Choroid plexus epithelial cell (primary cell): ENCODE data around the gene SLC44A5.
"Not testable (repeated sequence)": the region's sequence is repeated elsewhere in the genome, so short reads cannot be mapped to it uniquely, and the experiment has no call there.

Experiments
- DNase-seq: peaks from one replicate; pipeline ENCODE4 v3.0.0-alpha.2; 2010; ENCODE audit warnings: low read depth
- H3K4me3 ChIP-seq: 2 replicates; pipeline ENCODE4 v1.5.1; 2011; ENCODE audit warnings: low read depth, mild to moderate bottlenecking, control low read depth, low read length, moderate library complexity
- TF ChIP-seq, protein P1 (sequence below): conservative IDR thresholded peaks from 2 replicates; pipeline ENCODE4 v1.5.1; 2011; ENCODE audit warnings: low read depth, mild to moderate bottlenecking, control low read depth, inconsistent platforms, low read length, moderate library complexity

SLC44A5 gene

DNA sequence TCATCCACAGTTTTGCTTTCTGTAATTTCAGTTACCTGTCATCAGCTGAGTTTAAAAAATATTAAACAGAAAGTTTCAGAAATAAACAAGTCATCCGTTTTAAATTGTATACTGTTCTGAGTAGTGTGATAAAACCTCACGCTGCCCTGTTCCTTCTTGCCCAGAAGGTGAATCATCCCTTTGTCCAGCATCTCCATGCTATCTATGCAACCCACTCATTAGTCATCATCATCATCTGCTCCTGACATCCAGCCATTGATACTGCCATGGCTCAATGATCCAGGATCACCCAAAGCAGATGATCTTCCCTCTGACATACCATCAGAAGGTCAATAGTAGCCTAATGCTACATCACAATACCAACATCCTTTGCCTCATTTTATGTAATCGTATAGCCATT, 198.3 kb downstream of the SLC44A5 start:
- H3K4me3 ChIP-seq, result no peak overlapping the region
- DNase-seq, result no peak
- TF ChIP-seq, protein P1, sequence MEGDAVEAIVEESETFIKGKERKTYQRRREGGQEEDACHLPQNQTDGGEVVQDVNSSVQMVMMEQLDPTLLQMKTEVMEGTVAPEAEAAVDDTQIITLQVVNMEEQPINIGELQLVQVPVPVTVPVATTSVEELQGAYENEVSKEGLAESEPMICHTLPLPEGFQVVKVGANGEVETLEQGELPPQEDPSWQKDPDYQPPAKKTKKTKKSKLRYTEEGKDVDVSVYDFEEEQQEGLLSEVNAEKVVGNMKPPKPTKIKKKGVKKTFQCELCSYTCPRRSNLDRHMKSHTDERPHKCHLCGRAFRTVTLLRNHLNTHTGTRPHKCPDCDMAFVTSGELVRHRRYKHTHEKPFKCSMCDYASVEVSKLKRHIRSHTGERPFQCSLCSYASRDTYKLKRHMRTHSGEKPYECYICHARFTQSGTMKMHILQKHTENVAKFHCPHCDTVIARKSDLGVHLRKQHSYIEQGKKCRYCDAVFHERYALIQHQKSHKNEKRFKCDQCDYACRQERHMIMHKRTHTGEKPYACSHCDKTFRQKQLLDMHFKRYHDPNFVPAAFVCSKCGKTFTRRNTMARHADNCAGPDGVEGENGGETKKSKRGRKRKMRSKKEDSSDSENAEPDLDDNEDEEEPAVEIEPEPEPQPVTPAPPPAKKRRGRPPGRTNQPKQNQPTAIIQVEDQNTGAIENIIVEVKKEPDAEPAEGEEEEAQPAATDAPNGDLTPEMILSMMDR, result no peak

DNA sequence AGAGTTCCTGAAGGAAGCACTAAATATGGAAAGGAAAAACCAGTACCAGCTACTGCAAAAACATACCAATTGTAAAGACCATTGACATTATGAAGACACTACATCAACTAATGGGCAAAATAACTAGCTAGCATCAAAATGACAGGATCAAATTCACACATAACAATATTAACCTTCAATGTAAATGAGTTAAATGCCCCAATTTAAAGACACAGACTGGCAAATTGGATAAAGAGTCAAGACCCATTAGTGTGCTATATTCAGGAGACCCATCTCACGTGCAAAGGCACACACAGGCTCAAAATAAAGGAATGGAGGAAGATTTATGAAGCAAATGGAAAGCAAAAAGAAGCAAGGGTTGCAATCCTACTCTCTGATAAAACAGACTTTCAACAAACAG, 206.2 kb downstream of the SLC44A5 start:
- H3K4me3 ChIP-seq, DNase-seq: not testable (repeated sequence)

DNA sequence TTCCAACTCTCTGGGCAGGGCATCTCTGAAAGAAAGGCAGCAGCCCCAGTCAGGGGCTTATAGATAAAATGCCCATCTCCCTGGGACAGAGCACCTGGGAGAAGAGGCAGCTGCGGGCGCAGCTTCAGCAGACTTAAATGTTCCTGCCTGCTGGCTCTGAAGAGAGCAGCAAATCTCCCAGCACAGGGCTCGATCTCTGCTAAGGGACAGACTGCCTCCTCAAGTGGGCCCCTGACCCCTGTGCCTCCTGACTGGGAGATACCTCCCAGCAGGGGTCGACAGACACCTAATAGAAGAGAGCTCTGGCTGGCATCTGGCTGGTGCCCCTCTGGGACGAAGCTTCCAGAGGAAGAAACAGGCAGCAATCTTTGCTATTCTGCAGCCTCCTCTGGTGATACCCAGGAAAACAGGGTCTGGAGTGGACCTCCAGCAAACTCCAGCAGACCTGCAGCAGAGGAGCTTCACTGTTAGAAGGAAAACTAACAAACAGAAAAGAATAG, 207.7 kb downstream of the SLC44A5 start:
- H3K4me3 ChIP-seq, DNase-seq: not testable (repeated sequence)

DNA sequence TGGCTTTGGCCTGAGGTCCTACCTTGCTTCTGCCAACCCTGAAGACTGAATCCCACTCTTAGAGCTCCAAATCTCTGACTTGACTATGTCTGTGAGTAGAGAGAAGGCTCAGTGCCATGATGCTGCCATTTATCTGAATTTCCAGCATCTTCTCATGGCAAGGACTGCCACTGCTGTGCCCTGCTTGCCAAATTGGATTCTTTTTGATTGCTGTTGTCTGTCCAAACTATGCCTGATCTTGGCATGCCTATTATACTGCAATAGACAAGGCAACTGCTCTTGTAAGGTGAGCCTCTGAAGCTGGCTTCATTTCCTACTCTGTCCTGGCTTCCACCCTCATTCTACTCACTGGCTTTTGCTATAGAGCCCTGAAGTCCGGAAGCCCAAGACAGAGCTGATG, 210.2 kb downstream of the SLC44A5 start:
- TF ChIP-seq, protein P1, result no peak
- H3K4me3 ChIP-seq, result no peak overlapping the region
- DNase-seq, result no peak

DNA sequence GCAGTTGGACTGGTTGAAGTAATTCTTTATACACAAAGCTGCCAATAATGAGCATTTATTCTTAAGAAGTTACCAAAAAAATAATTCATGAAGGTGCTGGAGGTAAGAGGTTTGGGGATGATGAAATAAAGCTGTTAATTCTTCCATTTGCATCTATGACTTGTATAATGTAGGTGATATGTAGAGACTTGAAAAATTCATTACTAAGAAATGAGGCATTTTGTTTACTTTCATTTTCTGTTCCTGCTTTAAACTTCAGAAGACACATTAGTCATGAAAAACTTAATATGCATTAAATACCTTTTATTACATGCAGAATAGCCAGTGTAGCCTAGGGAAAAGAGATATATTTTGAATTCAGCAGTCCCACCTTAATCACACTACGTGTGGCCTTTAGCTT, 214.2 kb downstream of the SLC44A5 start:
- TF ChIP-seq, protein P1, result no peak
- no peak for DNase-seq

DNA sequence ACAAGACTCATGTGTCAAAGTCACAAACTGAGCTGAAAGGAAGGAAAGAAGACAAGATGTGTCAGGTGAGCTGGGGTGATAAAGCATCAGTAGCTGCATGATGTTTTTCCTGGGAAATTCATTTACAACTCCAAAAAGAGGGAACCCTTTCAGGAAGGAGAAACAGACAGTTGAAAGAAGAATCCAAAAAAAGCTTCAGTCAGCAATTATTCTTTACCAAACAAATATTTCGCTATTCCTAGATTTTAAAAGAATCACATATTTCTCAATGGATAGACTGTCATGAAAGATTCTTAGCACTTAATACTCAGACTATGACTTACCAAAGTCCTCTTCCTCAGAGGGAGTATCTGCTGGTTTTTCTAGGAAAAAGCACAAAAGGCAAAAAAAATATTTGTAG, 214.7 kb downstream of the SLC44A5 start:
- TF ChIP-seq, protein P1, result no peak
- H3K4me3 ChIP-seq, result no peak overlapping the region
- no peak for DNase-seq

More for the DNA sequence above, 214.2 kb downstream of the SLC44A5 start:
- no peak overlapping the region for H3K4me3 ChIP-seq

DNA sequence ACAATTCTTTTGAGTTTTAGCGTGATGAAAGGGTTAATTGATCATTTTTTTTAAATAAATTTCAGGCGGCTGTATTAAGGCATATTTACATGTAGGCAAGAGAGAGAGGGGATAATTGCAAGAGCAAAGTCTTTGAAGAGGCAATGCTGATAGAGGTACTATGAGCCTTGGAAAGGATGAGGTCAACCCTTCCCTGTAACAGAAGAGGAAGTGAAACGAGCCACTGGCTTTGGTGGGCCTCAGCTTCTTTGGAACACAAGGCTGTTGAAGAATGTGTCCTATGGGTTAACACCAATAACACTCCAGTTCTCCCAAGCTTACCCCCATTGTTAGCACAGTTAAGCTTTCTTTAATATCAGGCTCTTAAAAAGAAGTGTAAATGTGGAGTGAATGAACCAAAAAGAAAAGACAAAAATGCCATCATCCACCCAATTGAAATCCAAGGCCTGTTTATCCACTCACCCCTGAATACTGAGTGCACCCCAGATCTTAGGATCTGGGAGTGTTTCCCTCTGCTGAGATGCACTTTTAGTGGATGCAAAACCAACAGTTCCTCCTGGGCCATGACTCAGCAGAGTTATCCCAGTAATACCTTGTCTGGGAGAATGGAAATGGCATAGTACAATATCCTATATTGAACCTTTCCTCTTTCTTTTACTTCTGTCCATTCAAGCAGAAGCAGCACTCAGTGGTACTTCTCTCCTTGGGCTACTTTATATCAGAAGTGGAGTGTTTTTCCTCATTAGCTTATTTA, 216.4 kb downstream of the SLC44A5 start:
- TF ChIP-seq, protein P1, result no peak
- no peak for DNase-seq
- no peak overlapping the region for H3K4me3 ChIP-seq

DNA sequence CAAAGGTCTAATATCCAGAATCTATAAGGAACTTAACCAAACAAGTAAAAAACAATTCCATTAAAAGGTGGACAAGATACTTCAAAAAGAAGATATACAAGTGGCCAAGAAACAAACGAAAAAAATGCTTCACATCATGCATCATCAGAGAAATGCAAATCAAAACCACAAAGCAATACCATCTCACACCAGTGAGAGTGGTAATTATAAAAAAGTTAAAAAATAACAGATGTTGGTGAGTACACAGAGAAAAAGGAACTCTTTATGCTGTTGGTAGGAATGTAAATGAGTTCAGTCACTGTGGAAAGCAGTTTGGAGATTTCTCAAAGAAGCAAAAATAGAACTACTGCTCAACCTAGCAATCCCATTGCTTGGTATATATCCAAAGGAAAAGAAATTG, 218.6 kb downstream of the SLC44A5 start:
- no peak for DNase-seq
- TF ChIP-seq, protein P1, result no peak

DNA sequence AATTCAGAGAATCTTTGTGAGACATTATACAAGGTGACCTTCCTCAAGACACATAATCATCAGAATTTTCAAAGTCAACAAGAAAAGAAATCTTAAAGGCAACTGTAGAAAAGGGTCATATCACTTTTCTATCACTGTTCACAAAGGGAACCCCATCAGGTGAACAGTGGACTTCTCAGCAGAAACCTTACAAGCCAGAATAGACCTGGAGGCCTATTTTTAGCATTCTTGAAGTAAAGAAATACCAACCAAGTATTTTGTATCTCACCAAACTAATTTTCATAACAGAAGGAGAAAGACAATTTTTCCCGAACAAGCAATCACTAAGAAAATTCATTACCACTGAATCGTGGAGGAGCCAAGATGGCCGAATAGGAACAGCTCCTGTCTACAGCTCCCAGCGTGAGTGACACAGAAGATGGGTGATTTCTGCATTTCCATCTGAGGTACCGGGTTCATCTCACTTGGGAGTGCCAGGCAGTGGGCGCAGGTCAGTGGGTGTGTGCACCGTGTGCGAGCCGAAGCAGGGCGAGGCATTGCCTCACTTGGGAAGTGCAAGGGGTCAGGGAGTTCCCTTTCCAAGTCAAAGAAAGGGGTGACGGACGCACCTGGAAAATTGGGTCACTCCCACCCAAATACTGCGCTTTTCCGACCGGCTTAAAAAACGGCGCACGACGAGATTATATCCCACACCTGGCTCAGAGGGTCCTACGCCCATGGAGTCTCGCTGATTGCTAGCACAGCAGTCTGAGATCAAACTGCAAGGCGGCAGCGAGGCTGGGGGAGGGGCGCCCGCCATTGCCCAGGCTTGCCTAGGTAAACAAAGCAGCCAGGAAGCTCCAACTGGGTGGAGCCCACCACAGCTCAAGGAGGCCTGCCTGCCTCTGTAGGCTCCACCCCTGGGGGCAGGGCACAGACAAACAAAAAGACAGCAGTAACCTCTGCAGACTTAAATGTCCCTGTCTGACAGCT, 235.2 kb downstream of the SLC44A5 start:
- not testable (repeated sequence) for DNase-seq, H3K4me3 ChIP-seq

More for the DNA sequence above, 218.6 kb downstream of the SLC44A5 start:
- H3K4me3 ChIP-seq, result no peak overlapping the region
